OCI-LY1 (cell line): ENCODE results near the gene RNF135.

Experiments used
- H2AFZ ChIP-seq: fragments of 200-600 bp; sonication (generic), shearing (Covaris generic); 2 replicates; pipeline ENCODE4 v1.6.0; 2014; ENCODE audit warnings: antibody characterized with exemption, mild to moderate bottlenecking, low read length
- H3F3A ChIP-seq: fragments of 200-600 bp; sonication (generic), shearing (Covaris generic); 2 replicates; pipeline ENCODE4 v1.6.0; 2014; ENCODE audit warnings: mild to moderate bottlenecking, antibody characterized with exemption, low read length, moderate library complexity; ENCODE audit not compliant: insufficient read depth
- H3K27ac ChIP-seq: fragments of 200-600 bp; sonication (generic); 2 replicates; pipeline ENCODE4 v1.5.1; 2014; ENCODE audit warnings: low read length, mixed run types, mild to moderate bottlenecking, low read depth; ENCODE audit not compliant: poor library complexity, severe bottlenecking
- H3K27me3 ChIP-seq: fragments of 200-600 bp; sonication (generic); 2 replicates; pipeline ENCODE4 v1.6.0; 2014; ENCODE audit warnings: antibody characterized with exemption, mild to moderate bottlenecking, low read length, moderate library complexity; ENCODE audit not compliant: insufficient read depth
- H3K36me3 ChIP-seq: fragments of 200-600 bp; sonication (generic); 2 replicates; pipeline ENCODE4 v1.6.1; 2014; ENCODE audit warnings: mild to moderate bottlenecking, antibody characterized with exemption, low read length, moderate library complexity, mixed read lengths; ENCODE audit not compliant: insufficient read depth
- H3K4me1 ChIP-seq: fragments of 200-600 bp; sonication (generic); 2 replicates; pipeline ENCODE4 v1.5.1; 2014; ENCODE audit warnings: mild to moderate bottlenecking, low read length, moderate library complexity; ENCODE audit not compliant: insufficient read depth, severe bottlenecking
- H3K4me2 ChIP-seq: fragments of 200-600 bp; sonication (generic), shearing (Covaris generic); 2 replicates; pipeline ENCODE4 v1.6.1; 2014; ENCODE audit warnings: low read length
- H3K4me3 ChIP-seq: fragments of 200-600 bp; sonication (generic); 2 replicates; pipeline ENCODE4 v1.5.1; 2014; ENCODE audit warnings: low read length, low read depth, mild to moderate bottlenecking, mixed read lengths; ENCODE audit not compliant: poor library complexity, severe bottlenecking
- H3K79me2 ChIP-seq: fragments of 200-600 bp; shearing (Covaris generic); 2 replicates; pipeline ENCODE4 v1.6.1; 2016; ENCODE audit warnings: mixed run types, low read length, mixed read lengths; ENCODE audit not compliant: insufficient read depth
- H3K9ac ChIP-seq: fragments of 200-600 bp; sonication (generic), shearing (Covaris generic); 2 replicates; pipeline ENCODE4 v1.6.1; 2014; ENCODE audit warnings: mild to moderate bottlenecking, low read length, mixed read lengths
- H3K9me2 ChIP-seq: fragments of 200-600 bp; sonication (generic), shearing (Covaris generic); 2 replicates; pipeline ENCODE4 v1.6.1; 2014; ENCODE audit warnings: low read depth, mild to moderate bottlenecking, low read length, mixed read lengths
- H3K9me3 ChIP-seq: fragments of 200-600 bp; shearing (Covaris generic); 2 replicates; pipeline ENCODE4 v1.6.1; 2014; ENCODE audit warnings: low read length, mixed read lengths
- H4K20me1 ChIP-seq: fragments of 200-600 bp; sonication (generic), shearing (Covaris generic); 2 replicates; pipeline ENCODE4 v1.6.0; 2016; ENCODE audit warnings: mild to moderate bottlenecking, low read length; ENCODE audit not compliant: insufficient read depth
- CTCF ChIP-seq: fragments of 200-600 bp; sonication (generic), shearing (Covaris generic); IDR thresholded peaks from 2 replicates; pipeline ENCODE4 v1.5.1; 2017; ENCODE audit warnings: mild to moderate bottlenecking, antibody characterized with exemption, low read length, moderate library complexity, mixed read lengths
- EZH2 ChIP-seq: fragments of 200-600 bp; sonication (generic), shearing (Covaris generic); IDR thresholded peaks from 2 replicates; pipeline ENCODE4 v1.8.0; 2017; ENCODE audit warnings: borderline replicate concordance, mixed run types, mild to moderate bottlenecking, antibody characterized with exemption, low read length, moderate library complexity, mixed read lengths

RNF135 gene

DNA sequence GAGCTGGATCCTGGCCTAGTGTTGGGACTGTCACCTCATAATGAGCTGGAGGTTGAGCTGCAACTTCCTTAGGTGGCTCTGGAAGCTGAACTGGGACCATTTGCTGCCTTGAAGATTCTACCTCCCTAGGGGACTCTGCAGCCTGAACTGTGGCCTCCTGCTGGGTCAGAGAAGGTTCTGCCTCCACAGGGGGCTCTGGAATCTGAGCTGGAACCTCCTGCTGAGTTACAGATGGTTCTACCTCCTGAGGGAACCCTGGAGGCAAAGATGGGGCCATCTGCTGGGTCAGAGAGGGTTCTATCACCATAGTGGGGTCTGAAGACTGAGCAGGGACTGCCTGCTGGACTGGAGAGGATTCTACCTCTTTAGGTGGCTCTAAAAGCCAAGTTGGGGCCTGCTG, 77.3 kb downstream of the RNF135 start:
- Histone ChIP-seq H3K9ac (no peak overlapping the region), H3K27me3 (no peaks in the 10 kb centered on the region), H3K4me1 (no peaks in the 10 kb centered on the region), H3K36me3 (no peaks in the 10 kb centered on the region), H3K9me3 (no peaks in the 10 kb centered on the region), H3F3A (no peaks in the 10 kb centered on the region), H3K9me2 (no peaks in the 10 kb centered on the region), H3K4me2 (no peak overlapping the region), H4K20me1 (no peaks in the 10 kb centered on the region), H3K27ac (no peak overlapping the region), H2AFZ (no peak overlapping the region), H3K4me3 (no peak overlapping the region), H3K79me2 (no peaks in the 10 kb centered on the region)
- no peak for TF ChIP-seq EZH2
- no peak for TF ChIP-seq CTCF

DNA sequence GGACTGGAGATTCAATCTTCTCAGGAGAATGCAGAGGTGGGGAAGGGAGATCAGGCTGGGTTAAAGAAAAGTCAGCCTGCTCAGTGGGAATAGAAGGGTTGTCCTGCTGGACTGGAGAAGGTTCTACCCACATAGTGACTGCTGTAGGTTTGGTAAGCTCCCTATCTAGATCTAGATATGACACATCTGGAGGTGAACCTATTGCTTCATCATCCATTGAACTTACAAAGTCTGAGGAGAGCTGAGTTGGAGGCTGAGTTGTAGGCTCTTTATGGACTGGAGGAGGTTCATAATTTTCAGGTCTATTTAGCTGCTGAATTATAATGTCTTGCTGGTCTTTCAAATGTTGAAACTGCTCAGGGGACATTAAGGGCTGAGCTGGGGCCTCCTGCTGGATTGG, 77.9 kb downstream of the RNF135 start:
- Histone ChIP-seq H3K79me2 (no peaks in the 10 kb centered on the region), H3K27me3 (no peaks in the 10 kb centered on the region)

More for the DNA sequence above, 77.9 kb downstream of the RNF135 start:
- H3K9me2 ChIP-seq: no peaks in the 10 kb centered on the region
- H3K27ac ChIP-seq: no peak overlapping the region
- no peaks in the 10 kb centered on the region for H3K9me3 ChIP-seq
- H3K4me1 ChIP-seq: no peaks in the 10 kb centered on the region
- no peak for TF ChIP-seq CTCF
- no peak for TF ChIP-seq EZH2
- no peak overlapping the region for H3K9ac ChIP-seq
- no peak overlapping the region for H3K4me3 ChIP-seq
- H3F3A ChIP-seq: no peaks in the 10 kb centered on the region
- H4K20me1 ChIP-seq: no peaks in the 10 kb centered on the region
- H2AFZ ChIP-seq: no peak overlapping the region
- H3K4me2 ChIP-seq: no peak overlapping the region
- no peaks in the 10 kb centered on the region for H3K36me3 ChIP-seq
